GM12874 (cell line): Measurements from ENCODE around the gene CSF2RB.

ENCODE experiments used
- CTCF ChIP-seq: IDR thresholded peaks from 2 replicates; pipeline ENCODE4 v1.5.1; 2011; ENCODE audit warnings: low read depth, mild to moderate bottlenecking, control low read depth, low read length, moderate library complexity; ENCODE audit not compliant: insufficient read depth

Gene CSF2RB

GRCh38 chr22:36892292-36892691 is 21.1 kb upstream of the CSF2RB start:
- TF ChIP-seq CTCF = no peak

GRCh38 chr22:36893262-36893661 is 20.2 kb upstream of the CSF2RB start:
- TF ChIP-seq CTCF = no peak

GRCh38 chr22:36894266-36894665 is 19.2 kb upstream of the CSF2RB start:
- TF ChIP-seq CTCF = no peak

- no peak for TF ChIP-seq CTCF
Measured at GRCh38 chr22:36897611-36898010, 15.8 kb upstream of the CSF2RB start.

GRCh38 chr22:36898690-36899089 is 14.7 kb upstream of the CSF2RB start:
- TF ChIP-seq CTCF = no peak

- TF ChIP-seq CTCF = no peak
Measured at GRCh38 chr22:36899498-36899897, 13.9 kb upstream of the CSF2RB start.

GRCh38 chr22:36900225-36900624 is 13.2 kb upstream of the CSF2RB start:
- TF ChIP-seq CTCF = no peak

GRCh38 chr22:36900880-36901279 is 12.5 kb upstream of the CSF2RB start:
- no peak for TF ChIP-seq CTCF
